PC-3 (cell line): ENCODE data around the gene F5. TPM values are rescaled to one million over a fixed set of nuclear protein-coding genes. Genes with fewer than 3 reads are reported as not detected.

Source experiments
- ATAC-seq: fragments of 200-7000 bp; cut with Tn5 transposase; 2 replicates; pipeline ENCODE4 v1.9.1; 2020; ENCODE audit warnings: mild to moderate bottlenecking, moderate library complexity
- BruUV-seq: library from RNA; stranded (reverse); fragments of 400-500 nt; replicated peaks from 2 replicates; lab custom pipeline; 2021; lab: Mats Ljungman, UMichigan
- CTCF ChIA-PET: fragments of 300-600 bp; sonication (Branson Sonifier 250); formaldehyde crosslinking; loops from one replicate; lab custom pipeline; 2022; ENCODE audit warnings: antibody characterized with exemption; lab: Charles Lee
- POLR2A ChIA-PET: fragments of 300-600 bp; sonication (Branson Sonifier 250); formaldehyde crosslinking; loops from one replicate; lab custom pipeline; 2022; ENCODE audit warnings: antibody characterized with exemption; ENCODE audit not compliant: unreplicated experiment; lab: Charles Lee
- DNase-seq: peaks from one replicate; pipeline ENCODE4 v3.0.0-alpha.2; 2015
- H2AFZ ChIP-seq: fragments of 300-600 bp; sonication (generic); 2 replicates; pipeline ENCODE4 v1.6.0; 2016; ENCODE audit warnings: antibody characterized with exemption, low read length
- H3F3A ChIP-seq: fragments of 300-600 bp; sonication (generic); one replicate; pipeline ENCODE4 v1.6.0; 2017; ENCODE audit warnings: antibody characterized with exemption, low read length, control low read depth, mild to moderate bottlenecking; ENCODE audit not compliant: unreplicated experiment
- H3K27ac ChIP-seq: fragments of 300-600 bp; sonication (generic); 2 replicates; pipeline ENCODE4 v1.5.1; 2016; ENCODE audit warnings: mild to moderate bottlenecking, low read length
- H3K27me3 ChIP-seq: fragments of 300-600 bp; sonication (generic); 2 replicates; pipeline ENCODE4 v1.6.1; 2016; ENCODE audit warnings: low read length, mixed read lengths
- H3K36me3 ChIP-seq: fragments of 300-600 bp; sonication (generic); 2 replicates; pipeline ENCODE4 v1.6.1; 2016; ENCODE audit warnings: low read depth, mixed run types, low read length, mixed read lengths
- H3K4me1 ChIP-seq: fragments of 300-600 bp; sonication (generic); 2 replicates; pipeline ENCODE4 v1.5.1; 2016; ENCODE audit warnings: low read length; ENCODE audit not compliant: insufficient read depth
- H3K4me2 ChIP-seq: fragments of 300-600 bp; sonication (generic); 2 replicates; pipeline ENCODE4 v1.6.0; 2016; ENCODE audit warnings: low read length
- H3K4me3 ChIP-seq: fragments of 300-600 bp; sonication (generic); 2 replicates; pipeline ENCODE4 v1.5.1; 2016; ENCODE audit warnings: mild to moderate bottlenecking, low read length, mixed read lengths
- H3K79me2 ChIP-seq: fragments of 300-600 bp; sonication (generic); 2 replicates; pipeline ENCODE4 v1.6.1; 2017; ENCODE audit warnings: low read length, mixed read lengths
- H3K9ac ChIP-seq: fragments of 300-600 bp; sonication (generic); 2 replicates; pipeline ENCODE4 v1.6.0; 2016; ENCODE audit warnings: mild to moderate bottlenecking, low read length
- H3K9me2 ChIP-seq: fragments of 300-600 bp; sonication (generic); replicated peaks from 2 replicates; pipeline ENCODE4 v1.6.1; 2016; ENCODE audit warnings: mixed run types, low read length, mixed read lengths
- H3K9me3 ChIP-seq: fragments of 300-600 bp; sonication (generic); 2 replicates; pipeline ENCODE4 v1.6.1; 2016; ENCODE audit warnings: low read length, mixed read lengths
- H4K20me1 ChIP-seq: fragments of 300-600 bp; sonication (generic); 2 replicates; pipeline ENCODE4 v1.6.1; 2016; ENCODE audit warnings: low read length, mixed read lengths
- EZH2 ChIP-seq: fragments of 300-600 bp; sonication (generic); IDR thresholded peaks from one replicate; pipeline ENCODE4 v1.6.1; 2017; ENCODE audit warnings: antibody characterized with exemption, mild to moderate bottlenecking, low read length; ENCODE audit not compliant: unreplicated experiment
- EZH2phosphoT487 ChIP-seq: fragments of 300-600 bp; sonication (generic); IDR thresholded peaks from 2 replicates; pipeline ENCODE4 v1.6.1; 2018; ENCODE audit warnings: mild to moderate bottlenecking, antibody characterized with exemption, low read length, borderline replicate concordance
- intact Hi-C: fragments of 100-400 bp; cut with micrococcal nuclease; formaldehyde crosslinking; loops from 2 replicates; pipeline ENCODE4 v1.9.0; 2023
- total RNA-seq: library from RNA; depleted of rRNA; stranded (reverse); fragments of >200 nt; gene quantifications from 2 replicates; pipeline ENCODE4 v1.2.3, GENCODE V29; 2014
- TF ChIP-seq, protein P1 (sequence below): fragments of 300-600 bp; sonication (generic); conservative IDR thresholded peaks from 2 replicates; pipeline ENCODE4 v1.5.1; 2017; ENCODE audit warnings: antibody characterized with exemption, low read depth, mild to moderate bottlenecking, low read length

F5 gene
- total RNA-seq, 1 experiment from 2014 or later, result not detected

- no peak overlapping the region for H2AFZ ChIP-seq
- H3K27ac ChIP-seq, result peak overlapping the region; percentile 7; the same call in 1 of the 2 replicates
- H3K79me2 ChIP-seq, result 0 out of 2 replicates have a peak, but pooled peaks cover 4% of the 10 kb centered on the region
- H3K36me3 ChIP-seq, result no peaks in the 10 kb centered on the region; the same call in 1 of the 2 replicates
- no peak overlapping the region for H3K4me3 ChIP-seq
- no peaks in the 10 kb centered on the region for H3K27me3 ChIP-seq
- intact Hi-C loops, result loop anchor here (2.0 kb wide), 1 partner anchor 48 kb away; no protein-coding TSS in a partner anchor
- no peaks in the 10 kb centered on the region for H3K9me2 ChIP-seq
- ChIA-PET CTCF (interaction anchor here (0.6 to 1.0 kb wide), 2 partner anchors 49 to 77 kb away, joined by 5 read pairs; no protein-coding TSS in a partner anchor), POLR2A (interaction anchor here (0.6 kb wide), 2 partner anchors 47 to 97 kb away, joined by 4 to 5 read pairs; no protein-coding TSS in a partner anchor)
- no peaks in the 10 kb centered on the region for H3K9me3 ChIP-seq
- no peak overlapping the region for H3K9ac ChIP-seq
- ATAC-seq (peak; percentile 37), DNase-seq (peak; percentile 50)
- H4K20me1 ChIP-seq, result no peaks in the 10 kb centered on the region
- TF ChIP-seq, protein P1, sequence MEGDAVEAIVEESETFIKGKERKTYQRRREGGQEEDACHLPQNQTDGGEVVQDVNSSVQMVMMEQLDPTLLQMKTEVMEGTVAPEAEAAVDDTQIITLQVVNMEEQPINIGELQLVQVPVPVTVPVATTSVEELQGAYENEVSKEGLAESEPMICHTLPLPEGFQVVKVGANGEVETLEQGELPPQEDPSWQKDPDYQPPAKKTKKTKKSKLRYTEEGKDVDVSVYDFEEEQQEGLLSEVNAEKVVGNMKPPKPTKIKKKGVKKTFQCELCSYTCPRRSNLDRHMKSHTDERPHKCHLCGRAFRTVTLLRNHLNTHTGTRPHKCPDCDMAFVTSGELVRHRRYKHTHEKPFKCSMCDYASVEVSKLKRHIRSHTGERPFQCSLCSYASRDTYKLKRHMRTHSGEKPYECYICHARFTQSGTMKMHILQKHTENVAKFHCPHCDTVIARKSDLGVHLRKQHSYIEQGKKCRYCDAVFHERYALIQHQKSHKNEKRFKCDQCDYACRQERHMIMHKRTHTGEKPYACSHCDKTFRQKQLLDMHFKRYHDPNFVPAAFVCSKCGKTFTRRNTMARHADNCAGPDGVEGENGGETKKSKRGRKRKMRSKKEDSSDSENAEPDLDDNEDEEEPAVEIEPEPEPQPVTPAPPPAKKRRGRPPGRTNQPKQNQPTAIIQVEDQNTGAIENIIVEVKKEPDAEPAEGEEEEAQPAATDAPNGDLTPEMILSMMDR, result no peak
- TF ChIP-seq EZH2phosphoT487 (no peak), EZH2 (no peak)
- BruUV-seq, result no TSS peak
- no peaks in the 10 kb centered on the region for H3F3A ChIP-seq
- 0 out of 2 replicates have a peak overlapping the region, but pooled peaks have one; percentile 11 for H3K4me2 ChIP-seq
- peaks cover 16% of the 10 kb centered on the region for H3K4me1 ChIP-seq
These were observed 117.3 kb downstream of the F5 start for GRCh38 chr1:169468982-169469381.

DNA sequence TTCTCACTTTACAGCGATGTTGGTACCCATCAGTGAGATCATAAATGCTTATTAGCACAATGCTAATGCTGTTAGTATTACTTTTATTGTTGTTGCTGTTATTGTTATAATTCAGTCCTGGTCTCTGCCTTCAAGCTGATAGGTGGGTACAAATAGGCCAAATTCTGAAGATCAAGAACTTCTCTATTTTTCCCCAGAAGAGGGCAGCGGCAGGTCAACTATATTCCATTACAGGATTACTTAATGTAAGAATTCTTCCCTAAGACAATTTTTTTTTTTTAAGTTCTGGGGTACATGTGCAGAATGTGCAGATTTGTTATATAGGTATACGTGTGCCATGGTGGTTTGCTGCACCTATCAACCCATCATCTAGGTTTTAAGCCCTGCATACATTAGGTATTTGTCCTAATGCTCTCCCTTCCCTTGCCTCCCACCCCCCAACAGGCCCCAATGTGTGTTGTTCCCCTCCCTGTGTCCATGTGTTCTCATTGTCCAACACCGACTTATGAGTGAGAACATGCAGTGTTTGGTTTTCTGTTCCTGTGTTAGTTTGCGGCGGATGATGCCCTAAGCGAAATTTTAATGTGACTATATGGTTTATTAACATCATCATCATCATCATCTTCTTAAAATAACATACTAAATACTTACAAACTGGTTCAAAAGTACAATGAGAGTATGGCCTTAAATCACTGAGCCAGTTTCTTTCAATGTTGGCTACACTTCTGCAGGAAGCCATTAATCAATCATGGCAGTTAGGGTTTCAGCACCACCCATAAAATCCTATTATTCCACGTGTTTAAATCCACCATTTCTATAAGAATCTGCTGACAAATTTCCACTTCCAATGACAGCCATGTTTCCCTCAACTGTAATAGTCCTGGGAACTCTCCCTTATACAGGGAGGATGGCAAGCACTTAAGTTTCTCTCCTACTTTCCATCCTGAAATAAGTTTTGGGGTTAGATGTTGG, 119.7 kb downstream of the F5 start:
- intact Hi-C loops, result loop anchor here (1.0 kb wide), 2 partner anchors 80 to 243 kb away; no protein-coding TSS in a partner anchor
- Histone ChIP-seq H3K9me2 (no peaks in the 10 kb centered on the region), H3F3A (no peaks in the 10 kb centered on the region), H3K4me1 (peaks cover 16% of the 10 kb centered on the region), H3K79me2 (no peaks in the 10 kb centered on the region), H3K4me3 (no peak overlapping the region), H3K27me3 (no peaks in the 10 kb centered on the region), H2AFZ (no peak overlapping the region), H3K9ac (no peak overlapping the region), H3K27ac (no peak overlapping the region), H3K36me3 (no peaks in the 10 kb centered on the region; the same call in 1 of the 2 replicates), H3K4me2 (no peak overlapping the region), H3K9me3 (no peaks in the 10 kb centered on the region), H4K20me1 (no peaks in the 10 kb centered on the region)
- no TSS peak for BruUV-seq
- ATAC-seq (peak; percentile 36; the same call in 1 of the 2 replicates), DNase-seq (peak; percentile 75)
- TF ChIP-seq EZH2, result no peak
- TF ChIP-seq, protein P1, result peak; percentile 70
- ChIA-PET CTCF (interaction anchor here (1.5 kb wide), 1 partner anchor 80 kb away, joined by 9 read pairs; no protein-coding TSS in a partner anchor), POLR2A (interaction anchor here (0.7 kb wide), 1 partner anchor 45 kb away, joined by 5 read pairs; no protein-coding TSS in a partner anchor)
